ENCODE data around the gene HDC. TPM values are rescaled to one million over a fixed set of nuclear protein-coding genes. Genes with fewer than 3 reads are reported as not detected.

The HDC gene
- total RNA-seq, 2 donors from 2014 or later = 0.31 TPM; not detected in 1

GRCh38 chr15:50260969-50261496 lies 4.5 kb downstream of the HDC start:
- Mint-ChIP-seq H3K27ac (no peak overlapping the region), H3K9me3 (no peaks in the 10 kb centered on the region), H3K36me3 (ENCODE audit: low read depth) (no peaks in the 10 kb centered on the region), H3K4me1 (peaks cover 19% of the 10 kb centered on the region), H3K27me3 (ENCODE audit: insufficient read depth) (peaks cover 17% of the 10 kb centered on the region), H3K4me3 (no peak overlapping the region)
- Histone ChIP-seq H3K27ac (ENCODE audit: low read depth, low read length) (no peak overlapping the region), H3K27me3 (ENCODE audit: control insufficient read depth, insufficient read depth, low read length, poor library complexity, severe bottlenecking) (peaks cover 26% of the 10 kb centered on the region), H3K9ac (ENCODE audit: extremely low read depth, low read length, poor library complexity, severe bottlenecking) (no peak overlapping the region), H3K4me1 (ENCODE audit: control insufficient read depth, insufficient read depth, low read length) (peaks cover 7% of the 10 kb centered on the region), H3K4me3 (ENCODE audit: low read length) (no peak overlapping the region), H3K9me3 (ENCODE audit: control insufficient read depth, low read length) (no peaks in the 10 kb centered on the region), H3K36me3 (ENCODE audit: control insufficient read depth, insufficient read depth, low read length) (no peaks in the 10 kb centered on the region)
- no peak for DNase-seq
- TF ChIP-seq, protein P1, sequence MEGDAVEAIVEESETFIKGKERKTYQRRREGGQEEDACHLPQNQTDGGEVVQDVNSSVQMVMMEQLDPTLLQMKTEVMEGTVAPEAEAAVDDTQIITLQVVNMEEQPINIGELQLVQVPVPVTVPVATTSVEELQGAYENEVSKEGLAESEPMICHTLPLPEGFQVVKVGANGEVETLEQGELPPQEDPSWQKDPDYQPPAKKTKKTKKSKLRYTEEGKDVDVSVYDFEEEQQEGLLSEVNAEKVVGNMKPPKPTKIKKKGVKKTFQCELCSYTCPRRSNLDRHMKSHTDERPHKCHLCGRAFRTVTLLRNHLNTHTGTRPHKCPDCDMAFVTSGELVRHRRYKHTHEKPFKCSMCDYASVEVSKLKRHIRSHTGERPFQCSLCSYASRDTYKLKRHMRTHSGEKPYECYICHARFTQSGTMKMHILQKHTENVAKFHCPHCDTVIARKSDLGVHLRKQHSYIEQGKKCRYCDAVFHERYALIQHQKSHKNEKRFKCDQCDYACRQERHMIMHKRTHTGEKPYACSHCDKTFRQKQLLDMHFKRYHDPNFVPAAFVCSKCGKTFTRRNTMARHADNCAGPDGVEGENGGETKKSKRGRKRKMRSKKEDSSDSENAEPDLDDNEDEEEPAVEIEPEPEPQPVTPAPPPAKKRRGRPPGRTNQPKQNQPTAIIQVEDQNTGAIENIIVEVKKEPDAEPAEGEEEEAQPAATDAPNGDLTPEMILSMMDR (conservative IDR thresholded peaks at IDR 0.05) = no peak
- WGBS, 2 experiments (ENCODE audit: insufficient coverage in 1 of 2, insufficient read length in 1 of 2) = 81 to 100% methylated on average over 1 to 2 of the region's 2 CpGs

GRCh38 chr15:50259276-50259675 lies 6.2 kb downstream of the HDC start:
- Histone ChIP-seq H3K4me1 (ENCODE audit: control insufficient read depth, insufficient read depth, low read length) (peaks cover 7% of the 10 kb centered on the region), H3K9me3 (ENCODE audit: control insufficient read depth, low read length) (no peaks in the 10 kb centered on the region), H3K27me3 (ENCODE audit: control insufficient read depth, insufficient read depth, low read length, poor library complexity, severe bottlenecking) (peaks cover 40% of the 10 kb centered on the region), H3K36me3 (ENCODE audit: control insufficient read depth, insufficient read depth, low read length) (no peaks in the 10 kb centered on the region), H3K4me3 (ENCODE audit: low read length) (no peak overlapping the region), H3K9ac (ENCODE audit: extremely low read depth, low read length, poor library complexity, severe bottlenecking) (no peak overlapping the region), H3K27ac (ENCODE audit: low read depth, low read length) (no peak overlapping the region)
- H3K27ac Mint-ChIP-seq = no peak overlapping the region
- peaks cover 16% of the 10 kb centered on the region for H3K4me1 Mint-ChIP-seq
- peaks cover 23% of the 10 kb centered on the region for H3K27me3 Mint-ChIP-seq (ENCODE audit: insufficient read depth)
- no peak overlapping the region for H3K4me3 Mint-ChIP-seq
- no peaks in the 10 kb centered on the region for H3K9me3 Mint-ChIP-seq
- TF ChIP-seq, protein P1 (conservative IDR thresholded peaks at IDR 0.05) = no peak
- H3K36me3 Mint-ChIP-seq (ENCODE audit: low read depth) = no peaks in the 10 kb centered on the region
- DNase-seq = no peak
- 80 to 87% methylated on average over 5 of the region's 5 CpGs for WGBS, 2 experiments (ENCODE audit: insufficient coverage in 1 of 2, insufficient read length in 1 of 2)

GRCh38 chr15:50257924-50258323 lies 7.6 kb downstream of the HDC start:
- H3K36me3 ChIP-seq (ENCODE audit: control insufficient read depth, insufficient read depth, low read length) = no peaks in the 10 kb centered on the region
- H3K27me3 Mint-ChIP-seq (ENCODE audit: insufficient read depth) = peaks cover 34% of the 10 kb centered on the region
- peaks cover 53% of the 10 kb centered on the region for H3K27me3 ChIP-seq (ENCODE audit: control insufficient read depth, insufficient read depth, low read length, poor library complexity, severe bottlenecking)
- no peak overlapping the region for H3K27ac Mint-ChIP-seq
- DNase-seq = no peak
- H3K9me3 Mint-ChIP-seq = no peaks in the 10 kb centered on the region
- no peaks in the 10 kb centered on the region for H3K9me3 ChIP-seq (ENCODE audit: control insufficient read depth, low read length)
- no peak overlapping the region for H3K4me3 Mint-ChIP-seq
- TF ChIP-seq, protein P1 (conservative IDR thresholded peaks at IDR 0.05) = no peak
- no peak overlapping the region for H3K4me3 ChIP-seq (ENCODE audit: low read length)
- WGBS, 2 experiments (ENCODE audit: insufficient coverage in 1 of 2, insufficient read length in 1 of 2) = 74 to 96% methylated on average over 3 of the region's 3 CpGs
- no peak overlapping the region for H3K27ac ChIP-seq (ENCODE audit: low read depth, low read length)
- no peak overlapping the region for H3K9ac ChIP-seq (ENCODE audit: extremely low read depth, low read length, poor library complexity, severe bottlenecking)
- H3K36me3 Mint-ChIP-seq (ENCODE audit: low read depth) = no peaks in the 10 kb centered on the region
- H3K4me1 ChIP-seq (ENCODE audit: control insufficient read depth, insufficient read depth, low read length) = peaks cover 7% of the 10 kb centered on the region
- peaks cover 11% of the 10 kb centered on the region for H3K4me1 Mint-ChIP-seq

All from endodermal cell (in vitro differentiated cells).